Kidney (tissue), 22 donors: ENCODE results near the gene MEI1. TPM values are rescaled to one million over a fixed set of nuclear protein-coding genes. Genes with fewer than 3 reads are reported as not detected.

Experiments used
- DNase-seq, 5 donors: peaks; one replicate each; pipeline ENCODE4 v3.0.0-alpha.2; 2013 to 2020
- FAIRE-seq: peaks from 2 replicates; lab custom pipeline; 2012; peaks lifted over from hg19 to GRCh38; lab: Jason Lieb, UNC
- H3K27ac ChIP-seq, 2 donors: one replicate each; pipeline ENCODE4 v1.7.0; 2013; ENCODE audit warnings: low read depth in 2 of 2, low read length in 2 of 2, inconsistent platforms in 1 of 2
- H3K27me3 ChIP-seq: one replicate; pipeline ENCODE4 v1.7.1; 2013; ENCODE audit warnings: low read length, inconsistent platforms; ENCODE audit not compliant: control insufficient read depth, insufficient read depth
- H3K36me3 ChIP-seq, 3 donors: one replicate each; pipeline versions ENCODE4 v1.7.0 to v1.7.1; 2013; ENCODE audit warnings: low read length in 3 of 3, control low read depth in 1 of 3, inconsistent platforms in 1 of 3; ENCODE audit not compliant: insufficient read depth in 3 of 3, control insufficient read depth in 2 of 3
- H3K4me1 ChIP-seq, 3 donors: one replicate each; pipeline versions ENCODE4 v1.7.0 to v1.7.1; 2013; ENCODE audit warnings: low read length in 3 of 3, inconsistent platforms in 1 of 3, low read depth in 1 of 3; ENCODE audit not compliant: control insufficient read depth in 2 of 3, insufficient read depth in 2 of 3
- H3K4me3 ChIP-seq, 3 donors: one replicate each; pipeline versions ENCODE4 v1.7.0 to v1.8.1; 2013; ENCODE audit warnings: low read length in 3 of 3, control low read depth in 1 of 3, inconsistent platforms in 1 of 3
- H3K9ac ChIP-seq, 3 donors: one replicate each; pipeline versions ENCODE4 v1.7.0 to v1.7.1; 2013; ENCODE audit warnings: low read length in 3 of 3, control low read depth in 1 of 3, inconsistent platforms in 1 of 3
- H3K9me3 ChIP-seq, 3 donors: one replicate each; pipeline versions ENCODE4 v1.7.0 to v1.7.1; 2013; ENCODE audit warnings: low read length in 3 of 3, control low read depth in 1 of 3, inconsistent platforms in 1 of 3; ENCODE audit not compliant: control insufficient read depth in 2 of 3, insufficient read depth in 1 of 3
- CTCF ChIP-seq: IDR thresholded peaks from 3 replicates; pipeline ENCODE4 v1.5.1; 2012; ENCODE audit warnings: mild to moderate bottlenecking, moderate library complexity, borderline replicate concordance; ENCODE audit not compliant: insufficient read depth; ENCODE audit errors: extremely low read depth
- intact Hi-C: fragments of 100-400 bp; cut with DNase I; formaldehyde crosslinking; loops from one replicate; pipeline ENCODE4 v1.11.1; 2022
- long read RNA-seq, 10 donors: library from polyadenylated mRNA in 1 of 10; unstranded in 1 of 10; transcript quantifications; one replicate each; pipeline ENCODE4 v2.0.0 and lab custom pipeline, GENCODE V29; 2021 to 2026
- polyA plus RNA-seq: library from polyadenylated mRNA; stranded (reverse); fragments of 350-450 nt; fragmentation: Illumina TruSeq; extraction: RNeasy Lipid Tissue Mini Kit (QIAGEN cat#74804); gene quantifications from one replicate; pipeline ENCODE4 v1.2.3, GENCODE V29; 2014; ENCODE audit warnings: low read depth, low replicate concordance; ENCODE audit not compliant: insufficient read depth
- total RNA-seq: library from RNA; stranded (reverse); fragmentation: NEBNext Ultra II Directional; extraction: Animal tissue kit (Norgen Biotek cat#: 25700); gene quantifications from one replicate; pipeline ENCODE4 v1.2.1, GENCODE V29; 2021
- donor health status: control.
- donor health status: control.
- donor health status: control.
- donor health status: control.
- donor health status: control.
- donor health status: DM: yes; HTN: yes; CAD: no.
- donor health status: Normal renal cell carcinoma (clear cell type).

The MEI1 gene
- total RNA-seq (14.6 TPM), polyA plus RNA-seq (2.4 TPM)
- long read RNA-seq, donor 1 = 0 reads
- long read RNA-seq, donor 2 = 0 reads
- long read RNA-seq, donor 3 = 0 reads
- long read RNA-seq, donor 4 = 0 reads
- long read RNA-seq, donor 5 = 0 reads
- long read RNA-seq, donor 6 = 0 reads
- long read RNA-seq, donor 7, partial matches to known transcripts = 1 of 2 reads
- long read RNA-seq, donor 7, other reads (novel, unspliced or antisense) = 1 of 2 reads
- long read RNA-seq, donor 8, partial matches to known transcripts = 0 of 1 reads
- long read RNA-seq, donor 8, other reads (novel, unspliced or antisense) = 0 of 1 reads
- long read RNA-seq, donor 9 = 0 reads
- long read RNA-seq, donor 10 = 0 reads

- Histone ChIP-seq H3K27me3 (no peaks in the 10 kb centered on the region), H3K9me3 (no peaks in the 10 kb centered on the region), H3K4me3 (peak within 1 kb of the TSS in 1 of 3 donors; percentile 6), H3K9ac (no peak within 1 kb of the TSS), H3K36me3 (no peaks in the 10 kb centered on the region), H3K27ac (no peak within 1 kb of the TSS), H3K4me1 (peaks cover 0 to 13% (median 2%) of the 10 kb centered on the region in 3 donors)
- no peak for FAIRE-seq
- no peak for TF ChIP-seq CTCF
- intact Hi-C loops = no loop called here
- DNase-seq = peak; percentile 87 to 93 (median 93)
Measured at GRCh38 chr22:41699264-41700107, at the start of gene MEI1. Gene MEI1, plus strand, starts transcription at chr22:41699503. Its CDS starts 36 bp downstream, at chr22:41699539.

GRCh38 chr22:41650229-41650628, 49.1 kb upstream of the MEI1 start:
- Histone ChIP-seq H3K4me3 (no peak overlapping the region), H3K9ac (no peak overlapping the region), H3K9me3 (no peaks in the 10 kb centered on the region), H3K27me3 (no peaks in the 10 kb centered on the region), H3K36me3 (peaks cover 15 to 73% (median 38%) of the 10 kb centered on the region in 3 donors), H3K27ac (no peak overlapping the region), H3K4me1 (no peaks in the 10 kb centered on the region)
- no peak for DNase-seq
- intact Hi-C loops = no loop called here
- no peak for TF ChIP-seq CTCF
- FAIRE-seq = no peak

- Histone ChIP-seq H3K9ac (no peak overlapping the region), H3K9me3 (no peaks in the 10 kb centered on the region), H3K27ac (no peak overlapping the region), H3K27me3 (no peaks in the 10 kb centered on the region), H3K4me3 (no peak overlapping the region), H3K4me1 (no peaks in the 10 kb centered on the region), H3K36me3 (peaks cover 15 to 73% (median 38%) of the 10 kb centered on the region in 3 donors)
- intact Hi-C loops = no loop called here
- FAIRE-seq (no peak), DNase-seq (no peak)
- TF ChIP-seq CTCF = no peak
Measured at GRCh38 chr22:41650821-41651220, 48.5 kb upstream of the MEI1 start.
